GM12801 (cell line): Measurements from ENCODE around the gene TSPAN8.

Experiments used
- TF ChIP-seq, protein P1 (sequence below): IDR thresholded peaks from one replicate; pipeline ENCODE4 v1.5.1; 2011; ENCODE audit warnings: control low read depth; ENCODE audit not compliant: insufficient read length; ENCODE audit errors: extremely low read depth

Gene TSPAN8

GRCh38 chr12:71174825-71175224, 17.0 kb upstream of the TSPAN8 start:
- TF ChIP-seq, protein P1, sequence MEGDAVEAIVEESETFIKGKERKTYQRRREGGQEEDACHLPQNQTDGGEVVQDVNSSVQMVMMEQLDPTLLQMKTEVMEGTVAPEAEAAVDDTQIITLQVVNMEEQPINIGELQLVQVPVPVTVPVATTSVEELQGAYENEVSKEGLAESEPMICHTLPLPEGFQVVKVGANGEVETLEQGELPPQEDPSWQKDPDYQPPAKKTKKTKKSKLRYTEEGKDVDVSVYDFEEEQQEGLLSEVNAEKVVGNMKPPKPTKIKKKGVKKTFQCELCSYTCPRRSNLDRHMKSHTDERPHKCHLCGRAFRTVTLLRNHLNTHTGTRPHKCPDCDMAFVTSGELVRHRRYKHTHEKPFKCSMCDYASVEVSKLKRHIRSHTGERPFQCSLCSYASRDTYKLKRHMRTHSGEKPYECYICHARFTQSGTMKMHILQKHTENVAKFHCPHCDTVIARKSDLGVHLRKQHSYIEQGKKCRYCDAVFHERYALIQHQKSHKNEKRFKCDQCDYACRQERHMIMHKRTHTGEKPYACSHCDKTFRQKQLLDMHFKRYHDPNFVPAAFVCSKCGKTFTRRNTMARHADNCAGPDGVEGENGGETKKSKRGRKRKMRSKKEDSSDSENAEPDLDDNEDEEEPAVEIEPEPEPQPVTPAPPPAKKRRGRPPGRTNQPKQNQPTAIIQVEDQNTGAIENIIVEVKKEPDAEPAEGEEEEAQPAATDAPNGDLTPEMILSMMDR, result no peak

- TF ChIP-seq, protein P1, result no peak
These were observed 16.3 kb upstream of the TSPAN8 start for GRCh38 chr12:71174146-71174545.

GRCh38 chr12:71170456-71170855, 12.7 kb upstream of the TSPAN8 start:
- TF ChIP-seq, protein P1, result no peak

- TF ChIP-seq, protein P1, result no peak
These were observed 11.5 kb upstream of the TSPAN8 start for GRCh38 chr12:71169286-71169685.

DNA sequence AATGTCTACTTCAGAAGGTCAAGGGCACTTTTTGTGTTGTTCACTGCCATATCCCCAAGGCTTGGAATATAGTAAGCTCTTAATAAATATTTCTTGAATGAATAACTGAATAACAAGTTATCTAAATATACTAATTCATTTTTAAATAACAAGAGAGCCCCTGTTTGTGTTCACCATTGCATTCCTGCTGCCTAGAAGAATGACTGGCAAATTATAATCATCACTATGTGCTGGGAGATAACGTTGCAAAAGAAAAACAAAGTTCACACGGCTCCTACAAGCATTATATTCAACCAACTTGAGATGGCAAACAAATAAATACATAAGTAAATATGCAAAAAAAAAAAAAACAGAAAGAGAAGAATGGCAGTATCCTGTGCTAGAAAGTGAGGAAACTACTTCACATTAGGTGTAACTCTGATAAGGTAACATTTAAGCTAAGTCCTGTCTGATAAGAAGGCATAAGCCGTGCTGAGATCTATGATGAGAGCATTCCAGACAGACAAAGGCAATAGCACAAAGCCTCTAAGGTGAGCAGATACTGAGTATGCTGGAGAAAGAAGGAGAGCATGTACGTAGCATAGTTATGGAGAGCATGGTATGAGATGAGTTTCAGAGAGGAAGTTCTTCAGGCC, 9.2 kb upstream of the TSPAN8 start:
- TF ChIP-seq, protein P1, result no peak

GRCh38 chr12:71166280-71166679, 8.5 kb upstream of the TSPAN8 start:
- TF ChIP-seq, protein P1, result no peak

GRCh38 chr12:71164568-71165197, 6.9 kb upstream of the TSPAN8 start:
- TF ChIP-seq, protein P1, result no peak
